GM12875 (cell line): ENCODE measurements around the gene TMTC2.

Experiments
- H3K4me3 ChIP-seq: one replicate; pipeline ENCODE4 v1.5.1; 2011; ENCODE audit warnings: low read depth, low read length, control low read depth
- CTCF ChIP-seq: IDR thresholded peaks from 2 replicates; pipeline ENCODE4 v1.5.1; 2011; ENCODE audit warnings: low read depth, mild to moderate bottlenecking, control low read depth, inconsistent platforms, low read length, moderate library complexity, borderline replicate concordance; ENCODE audit not compliant: insufficient read depth

The TMTC2 gene

DNA sequence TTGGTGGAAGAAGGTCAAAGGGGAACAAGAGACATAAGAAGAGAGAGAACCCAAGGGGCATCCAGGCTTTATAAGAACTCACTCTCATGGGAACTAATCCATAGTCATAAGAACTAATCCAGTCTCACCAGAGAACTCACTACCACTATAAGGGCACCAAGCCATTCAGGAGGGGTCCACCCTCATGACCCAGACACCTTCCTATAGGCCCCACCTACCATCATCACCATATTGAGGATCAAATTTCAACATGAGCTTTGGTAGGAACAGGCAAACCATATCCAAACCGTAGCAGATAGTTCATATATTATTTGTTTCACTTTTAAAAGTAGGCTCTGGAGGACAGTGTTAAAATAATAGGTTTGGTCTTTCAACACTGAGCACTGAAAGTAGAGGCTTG is 350.1 kb downstream of the TMTC2 start:
- no peak for TF ChIP-seq CTCF
- no peak overlapping the region for H3K4me3 ChIP-seq

- no peak for TF ChIP-seq CTCF
- no peak overlapping the region for H3K4me3 ChIP-seq
These were observed 352.7 kb downstream of the TMTC2 start for GRCh38 chr12:83039413-83039812.

DNA sequence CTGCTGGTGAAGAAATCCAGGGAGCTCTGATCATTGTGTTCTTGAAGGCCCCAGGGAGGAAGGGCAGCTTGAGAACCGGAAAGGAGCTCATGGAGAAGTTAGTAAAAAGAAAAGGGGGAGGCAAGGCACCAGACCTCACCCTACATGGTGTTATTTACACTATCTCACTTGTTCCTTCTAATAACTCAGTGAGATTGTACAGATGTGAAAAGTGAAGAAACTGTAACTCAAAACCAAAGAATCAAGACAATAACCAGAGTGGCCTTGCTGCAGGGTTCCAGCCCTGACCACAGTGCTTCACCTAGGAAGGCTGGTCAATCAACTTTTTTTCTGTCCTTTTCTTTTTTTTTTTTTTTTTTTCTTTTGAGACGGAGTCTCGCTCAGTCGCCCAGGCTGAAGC is 353.6 kb downstream of the TMTC2 start:
- no peak for TF ChIP-seq CTCF
- H3K4me3 ChIP-seq, result no peak overlapping the region

DNA sequence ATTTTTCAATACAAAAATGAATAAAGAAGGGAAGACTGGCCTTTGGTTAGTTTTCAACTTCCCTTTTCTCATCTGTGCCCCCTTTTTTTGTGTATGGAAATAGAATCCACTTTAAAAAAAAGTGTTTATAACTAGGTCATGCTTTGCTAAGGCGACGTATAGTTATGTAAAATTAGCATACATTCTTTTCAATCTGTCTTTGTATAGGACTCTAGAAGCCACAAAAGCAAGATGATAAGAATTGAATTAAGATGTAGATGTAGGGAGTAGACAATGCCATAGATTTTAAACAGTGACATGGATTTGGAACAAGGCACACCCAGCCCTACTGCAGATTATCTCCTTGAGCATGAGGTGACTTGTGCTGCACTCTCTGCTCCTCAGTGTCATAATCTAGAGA is 354.3 kb downstream of the TMTC2 start:
- TF ChIP-seq CTCF, result no peak
- no peak overlapping the region for H3K4me3 ChIP-seq

DNA sequence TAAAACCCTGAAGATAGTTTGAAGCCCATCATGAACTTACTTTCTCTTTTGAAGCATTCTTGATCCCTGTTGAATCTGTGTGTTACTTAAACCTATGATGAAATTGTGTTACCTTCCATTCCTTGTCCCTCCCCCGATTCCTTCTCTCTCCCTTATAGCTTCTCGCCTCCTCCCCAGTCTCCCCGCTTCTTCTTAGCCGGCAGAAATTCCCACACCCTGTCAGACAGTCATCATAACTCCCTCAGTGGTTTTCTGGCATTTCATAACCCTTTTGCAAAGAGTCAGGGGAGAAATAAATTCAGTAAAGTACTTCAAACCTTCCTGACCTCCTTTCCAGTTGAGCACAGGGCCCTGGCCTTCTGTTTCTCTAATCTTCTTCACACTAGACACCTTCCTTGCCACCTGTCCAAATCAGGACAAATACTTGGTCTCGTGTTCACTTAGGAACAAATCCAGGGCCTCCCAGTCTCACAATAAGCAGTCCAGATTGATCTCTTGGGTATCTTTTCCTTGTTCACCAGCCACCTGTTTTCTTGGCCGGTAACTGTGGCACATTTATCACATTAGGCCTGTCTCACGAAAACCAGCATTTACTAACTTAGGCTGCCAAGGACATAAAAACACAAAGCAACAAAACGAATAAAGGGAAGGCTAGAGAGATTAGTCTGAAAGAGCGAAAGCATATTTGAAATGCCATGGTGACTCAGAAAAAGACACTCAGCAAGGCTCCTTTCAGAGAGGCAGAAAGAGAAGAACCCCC is 355.9 kb downstream of the TMTC2 start:
- no peak for TF ChIP-seq CTCF
- no peak overlapping the region for H3K4me3 ChIP-seq

DNA sequence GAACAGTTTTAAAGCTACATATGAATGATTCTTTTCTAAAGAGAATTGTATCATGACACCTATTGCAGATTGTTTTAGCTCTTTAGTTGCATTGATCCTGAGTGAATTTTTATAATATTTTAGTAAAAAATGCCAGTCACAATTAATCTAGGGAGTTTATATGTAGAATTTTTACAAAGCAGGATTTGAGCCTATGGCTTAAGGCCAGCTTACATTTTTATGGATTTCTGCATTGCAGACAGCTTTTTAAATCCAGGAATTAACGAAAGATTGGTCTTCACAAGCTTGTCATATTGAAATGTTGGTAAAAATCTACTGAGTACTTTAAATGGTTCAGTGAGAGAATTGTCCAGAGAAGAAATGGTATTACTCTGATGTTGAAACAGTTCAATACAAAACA is 358.0 kb downstream of the TMTC2 start:
- no peak for TF ChIP-seq CTCF
- no peak overlapping the region for H3K4me3 ChIP-seq

GRCh38 chr12:83046019-83046418 is 359.3 kb downstream of the TMTC2 start:
- no peak for TF ChIP-seq CTCF
- no peak overlapping the region for H3K4me3 ChIP-seq
